ENCODE data around the gene PRM3.
A peak's percentile ranks its signal among the peaks of the same experiment; 100 is the strongest.

The PRM3 gene

GRCh38 chr16:11312718-11313492, 39.5 kb upstream of the PRM3 start:
- H3K27ac ChIP-seq (ENCODE audit: low read length) = peak overlapping the region; percentile 1
- no peak overlapping the region for H3K9ac ChIP-seq (ENCODE audit: low read length)
- peak overlapping the region; percentile 3 for H3K4me3 ChIP-seq (ENCODE audit: low read length)
- peaks cover 41% of the 10 kb centered on the region for H3K4me1 ChIP-seq (ENCODE audit: control insufficient read depth, low read depth, low read length)
- no peaks in the 10 kb centered on the region for H3K27me3 ChIP-seq (ENCODE audit: control insufficient read depth, insufficient read depth, low read length)
- no peaks in the 10 kb centered on the region for H3K36me3 ChIP-seq (ENCODE audit: control insufficient read depth, low read depth, low read length)
- H3K9me3 ChIP-seq (ENCODE audit: control insufficient read depth, low read depth, low read length) = no peaks in the 10 kb centered on the region

- H3K36me3 ChIP-seq (ENCODE audit: control insufficient read depth, low read depth, low read length) = no peaks in the 10 kb centered on the region
- no peak overlapping the region for H3K9ac ChIP-seq (ENCODE audit: low read length)
- H3K27me3 ChIP-seq (ENCODE audit: control insufficient read depth, insufficient read depth, low read length) = no peaks in the 10 kb centered on the region
- H3K4me3 ChIP-seq (ENCODE audit: low read length) = no peak overlapping the region
- no peak overlapping the region for H3K27ac ChIP-seq (ENCODE audit: low read length)
- no peaks in the 10 kb centered on the region for H3K9me3 ChIP-seq (ENCODE audit: control insufficient read depth, low read depth, low read length)
- peaks cover 32% of the 10 kb centered on the region for H3K4me1 ChIP-seq (ENCODE audit: control insufficient read depth, low read depth, low read length)
Observed at GRCh38 chr16:11310997-11311561, 37.6 kb upstream of the PRM3 start.

- no peaks in the 10 kb centered on the region for H3K27me3 ChIP-seq (ENCODE audit: control insufficient read depth, insufficient read depth, low read length)
- H3K4me1 ChIP-seq (ENCODE audit: control insufficient read depth, low read depth, low read length) = peaks cover 28% of the 10 kb centered on the region
- no peak overlapping the region for H3K4me3 ChIP-seq (ENCODE audit: low read length)
- no peaks in the 10 kb centered on the region for H3K9me3 ChIP-seq (ENCODE audit: control insufficient read depth, low read depth, low read length)
- H3K9ac ChIP-seq (ENCODE audit: low read length) = no peak overlapping the region
- no peaks in the 10 kb centered on the region for H3K36me3 ChIP-seq (ENCODE audit: control insufficient read depth, low read depth, low read length)
- H3K27ac ChIP-seq (ENCODE audit: low read length) = no peak overlapping the region
Observed at GRCh38 chr16:11310634-11310977, 37.2 kb upstream of the PRM3 start.

- Histone ChIP-seq H3K9ac (ENCODE audit: low read length) (no peak overlapping the region), H3K4me3 (ENCODE audit: low read length) (no peak overlapping the region), H3K9me3 (ENCODE audit: control insufficient read depth, low read depth, low read length) (no peaks in the 10 kb centered on the region), H3K27me3 (ENCODE audit: control insufficient read depth, insufficient read depth, low read length) (no peaks in the 10 kb centered on the region), H3K4me1 (ENCODE audit: control insufficient read depth, low read depth, low read length) (peaks cover 27% of the 10 kb centered on the region), H3K27ac (ENCODE audit: low read length) (no peak overlapping the region), H3K36me3 (ENCODE audit: control insufficient read depth, low read depth, low read length) (no peaks in the 10 kb centered on the region)
Observed at GRCh38 chr16:11309895-11310633, 36.6 kb upstream of the PRM3 start.

GRCh38 chr16:11308493-11309283, 35.3 kb upstream of the PRM3 start:
- Histone ChIP-seq H3K9me3 (ENCODE audit: control insufficient read depth, low read depth, low read length) (no peaks in the 10 kb centered on the region), H3K36me3 (ENCODE audit: control insufficient read depth, low read depth, low read length) (no peaks in the 10 kb centered on the region), H3K27me3 (ENCODE audit: control insufficient read depth, insufficient read depth, low read length) (no peaks in the 10 kb centered on the region), H3K4me1 (ENCODE audit: control insufficient read depth, low read depth, low read length) (peaks cover 13% of the 10 kb centered on the region), H3K4me3 (ENCODE audit: low read length) (no peak overlapping the region), H3K9ac (ENCODE audit: low read length) (no peak overlapping the region), H3K27ac (ENCODE audit: low read length) (no peak overlapping the region)

- Histone ChIP-seq H3K4me1 (ENCODE audit: control insufficient read depth, low read depth, low read length) (peaks cover 5% of the 10 kb centered on the region), H3K36me3 (ENCODE audit: control insufficient read depth, low read depth, low read length) (no peaks in the 10 kb centered on the region), H3K9ac (ENCODE audit: low read length) (no peak overlapping the region), H3K27ac (ENCODE audit: low read length) (no peak overlapping the region), H3K9me3 (ENCODE audit: control insufficient read depth, low read depth, low read length) (no peaks in the 10 kb centered on the region), H3K27me3 (ENCODE audit: control insufficient read depth, insufficient read depth, low read length) (no peaks in the 10 kb centered on the region), H3K4me3 (ENCODE audit: low read length) (no peak overlapping the region)
Observed at GRCh38 chr16:11307639-11308492, 34.4 kb upstream of the PRM3 start.

GRCh38 chr16:11306997-11307638, 33.7 kb upstream of the PRM3 start:
- Histone ChIP-seq H3K9me3 (ENCODE audit: control insufficient read depth, low read depth, low read length) (no peaks in the 10 kb centered on the region), H3K4me3 (ENCODE audit: low read length) (no peak overlapping the region), H3K27me3 (ENCODE audit: control insufficient read depth, insufficient read depth, low read length) (no peaks in the 10 kb centered on the region), H3K4me1 (ENCODE audit: control insufficient read depth, low read depth, low read length) (no peaks in the 10 kb centered on the region), H3K27ac (ENCODE audit: low read length) (no peak overlapping the region), H3K36me3 (ENCODE audit: control insufficient read depth, low read depth, low read length) (no peaks in the 10 kb centered on the region), H3K9ac (ENCODE audit: low read length) (no peak overlapping the region)

GRCh38 chr16:11306381-11306780, 33.0 kb upstream of the PRM3 start:
- H3K4me3 ChIP-seq (ENCODE audit: low read length) = no peak overlapping the region
- H3K9me3 ChIP-seq (ENCODE audit: control insufficient read depth, low read depth, low read length) = no peaks in the 10 kb centered on the region
- H3K9ac ChIP-seq (ENCODE audit: low read length) = no peak overlapping the region
- H3K27me3 ChIP-seq (ENCODE audit: control insufficient read depth, insufficient read depth, low read length) = no peaks in the 10 kb centered on the region
- no peak overlapping the region for H3K27ac ChIP-seq (ENCODE audit: low read length)
- H3K4me1 ChIP-seq (ENCODE audit: control insufficient read depth, low read depth, low read length) = no peaks in the 10 kb centered on the region
- no peaks in the 10 kb centered on the region for H3K36me3 ChIP-seq (ENCODE audit: control insufficient read depth, low read depth, low read length)

- Histone ChIP-seq H3K27ac (ENCODE audit: low read length) (no peak overlapping the region), H3K4me3 (ENCODE audit: low read length) (no peak overlapping the region), H3K9me3 (ENCODE audit: control insufficient read depth, low read depth, low read length) (no peaks in the 10 kb centered on the region), H3K36me3 (ENCODE audit: control insufficient read depth, low read depth, low read length) (no peaks in the 10 kb centered on the region), H3K27me3 (ENCODE audit: control insufficient read depth, insufficient read depth, low read length) (no peaks in the 10 kb centered on the region), H3K4me1 (ENCODE audit: control insufficient read depth, low read depth, low read length) (no peaks in the 10 kb centered on the region), H3K9ac (ENCODE audit: low read length) (no peak overlapping the region)
Observed at GRCh38 chr16:11303405-11304138, 30.1 kb upstream of the PRM3 start.

GRCh38 chr16:11302977-11303376, 29.5 kb upstream of the PRM3 start:
- Histone ChIP-seq H3K9ac (ENCODE audit: low read length) (no peak overlapping the region), H3K4me3 (ENCODE audit: low read length) (no peak overlapping the region), H3K4me1 (ENCODE audit: control insufficient read depth, low read depth, low read length) (peaks cover under 1% of the 10 kb centered on the region), H3K9me3 (ENCODE audit: control insufficient read depth, low read depth, low read length) (no peaks in the 10 kb centered on the region), H3K36me3 (ENCODE audit: control insufficient read depth, low read depth, low read length) (no peaks in the 10 kb centered on the region), H3K27me3 (ENCODE audit: control insufficient read depth, insufficient read depth, low read length) (no peaks in the 10 kb centered on the region), H3K27ac (ENCODE audit: low read length) (no peak overlapping the region)

All from iPS-18a (cell line).